ENCODE data around the gene NARF.
A peak's percentile ranks its signal among the peaks of the same experiment; 100 is the strongest.

Gene NARF

GRCh38 chr17:82414548-82415281 lies 43.8 kb upstream of the NARF start:
- peak; percentile 33 for DNase-seq (ENCODE audit: low read depth)
- no peak overlapping the region for H3K4me3 ChIP-seq (ENCODE audit: low read depth, low read length)
- in situ Hi-C loops (cut with HindIII; ENCODE audit: low sequenced_read_pairs) = loop anchor here (5.0 to 10.0 kb wide), 2 partner anchors 52 to 70 kb away; no protein-coding TSS in a partner anchor
- peak; percentile 68 for TF ChIP-seq CTCF (IDR thresholded peaks at IDR 0.05; ENCODE audit: low read depth, low read length, missing control alignments)

DNA sequence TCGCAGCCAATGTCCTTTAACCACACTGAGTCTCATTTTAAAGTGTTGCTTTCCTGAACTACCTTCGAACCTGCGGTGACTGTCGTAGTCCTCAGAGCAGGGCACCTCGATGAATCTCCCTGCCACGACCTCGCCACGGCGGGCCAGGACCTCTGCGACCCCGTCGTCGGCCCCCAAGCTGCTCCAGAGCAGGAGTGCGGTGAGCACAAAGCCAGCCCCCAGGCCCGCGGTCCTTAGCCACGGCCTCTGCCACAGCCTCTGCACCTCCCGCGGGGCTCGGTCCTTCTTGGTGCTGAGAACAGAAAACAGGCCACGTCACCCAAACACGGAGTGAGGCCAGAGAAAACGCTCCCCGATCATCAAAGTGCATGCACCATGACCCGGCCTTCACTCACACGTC lies 43.2 kb upstream of the NARF start:
- TF ChIP-seq CTCF (IDR thresholded peaks at IDR 0.05; ENCODE audit: low read depth, low read length, missing control alignments) = no peak
- H3K4me3 ChIP-seq (ENCODE audit: low read depth, low read length) = no peak overlapping the region
- in situ Hi-C loops (cut with HindIII; ENCODE audit: low sequenced_read_pairs) = loop anchor here (5.0 to 10.0 kb wide), 2 partner anchors 53 to 71 kb away; no protein-coding TSS in a partner anchor
- no peak for DNase-seq (ENCODE audit: low read depth)

DNA sequence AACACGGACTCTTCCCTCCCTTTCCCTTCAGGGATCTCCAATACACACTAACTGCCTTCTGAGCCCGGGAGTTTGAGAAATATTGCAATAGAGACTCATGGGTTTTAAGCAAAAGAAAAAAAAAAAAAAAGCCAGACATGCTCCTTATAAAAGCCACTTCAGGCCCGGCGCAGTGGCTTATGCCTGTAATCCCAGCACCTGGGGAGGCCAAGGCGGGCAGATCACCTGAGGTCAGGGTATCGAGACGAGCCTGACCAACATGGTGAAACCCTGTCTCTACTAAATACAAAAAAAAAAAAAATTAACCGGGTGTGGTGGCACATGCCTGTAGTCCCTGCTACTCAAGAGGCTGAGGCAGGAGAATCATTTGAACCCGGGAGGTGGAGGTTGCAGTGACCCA lies 42.8 kb upstream of the NARF start:
- no peak for DNase-seq (ENCODE audit: low read depth)
- H3K4me3 ChIP-seq (ENCODE audit: low read depth, low read length) = no peak overlapping the region
- in situ Hi-C loops (cut with HindIII; ENCODE audit: low sequenced_read_pairs) = loop anchor here (5.0 to 10.0 kb wide), 2 partner anchors 53 to 71 kb away; no protein-coding TSS in a partner anchor
- TF ChIP-seq CTCF (IDR thresholded peaks at IDR 0.05; ENCODE audit: low read depth, low read length, missing control alignments) = no peak

DNA sequence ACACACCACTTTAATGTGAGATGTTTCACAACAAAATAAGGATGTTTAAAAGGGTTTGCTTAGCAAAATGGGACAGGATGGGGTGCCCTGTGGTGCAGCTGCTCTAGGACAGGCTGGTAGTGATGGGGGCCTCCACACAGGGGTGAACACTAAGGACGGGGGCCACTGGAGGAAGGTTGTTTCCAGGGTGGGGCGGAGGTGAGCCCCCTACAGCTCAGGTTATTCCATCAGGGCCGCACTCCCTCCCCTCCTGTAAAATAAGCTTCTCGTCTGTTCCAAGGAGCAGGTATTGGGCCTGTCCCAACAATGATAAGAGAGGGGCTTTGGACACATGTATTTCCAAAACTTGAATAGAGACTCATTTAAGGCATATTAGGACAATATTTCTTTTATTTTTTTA lies 42.3 kb upstream of the NARF start:
- in situ Hi-C loops (cut with HindIII; ENCODE audit: low sequenced_read_pairs) = loop anchor here (5.0 to 10.0 kb wide), 2 partner anchors 54 to 71 kb away; no protein-coding TSS in a partner anchor
- DNase-seq (ENCODE audit: low read depth) = no peak
- no peak overlapping the region for H3K4me3 ChIP-seq (ENCODE audit: low read depth, low read length)
- TF ChIP-seq CTCF (IDR thresholded peaks at IDR 0.05; ENCODE audit: low read depth, low read length, missing control alignments) = no peak

DNA sequence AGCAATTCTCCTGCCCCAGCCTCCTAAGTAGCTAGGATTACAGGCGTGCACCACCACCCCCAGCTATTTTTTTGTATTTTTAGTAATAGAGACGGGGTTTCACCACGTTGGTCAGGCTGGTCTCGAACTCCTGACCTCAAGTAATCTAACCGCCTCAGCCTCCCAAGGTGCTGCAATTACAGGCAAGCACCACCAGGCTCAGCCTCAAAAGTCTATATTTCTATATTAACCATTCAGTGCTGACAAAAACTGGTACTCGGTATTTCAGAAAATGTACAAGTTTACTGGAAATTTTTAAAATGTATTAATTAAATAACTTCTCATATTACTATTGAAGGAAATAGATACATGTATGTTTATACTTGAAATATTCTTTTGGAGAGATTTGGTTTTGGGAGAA lies 41.8 kb upstream of the NARF start:
- no peak overlapping the region for H3K4me3 ChIP-seq (ENCODE audit: low read depth, low read length)
- no peak for TF ChIP-seq CTCF (IDR thresholded peaks at IDR 0.05; ENCODE audit: low read depth, low read length, missing control alignments)
- DNase-seq (ENCODE audit: low read depth) = no peak
- in situ Hi-C loops (cut with HindIII; ENCODE audit: low sequenced_read_pairs) = loop anchor here (5.0 to 10.0 kb wide), 2 partner anchors 54 to 72 kb away; no protein-coding TSS in a partner anchor

DNA sequence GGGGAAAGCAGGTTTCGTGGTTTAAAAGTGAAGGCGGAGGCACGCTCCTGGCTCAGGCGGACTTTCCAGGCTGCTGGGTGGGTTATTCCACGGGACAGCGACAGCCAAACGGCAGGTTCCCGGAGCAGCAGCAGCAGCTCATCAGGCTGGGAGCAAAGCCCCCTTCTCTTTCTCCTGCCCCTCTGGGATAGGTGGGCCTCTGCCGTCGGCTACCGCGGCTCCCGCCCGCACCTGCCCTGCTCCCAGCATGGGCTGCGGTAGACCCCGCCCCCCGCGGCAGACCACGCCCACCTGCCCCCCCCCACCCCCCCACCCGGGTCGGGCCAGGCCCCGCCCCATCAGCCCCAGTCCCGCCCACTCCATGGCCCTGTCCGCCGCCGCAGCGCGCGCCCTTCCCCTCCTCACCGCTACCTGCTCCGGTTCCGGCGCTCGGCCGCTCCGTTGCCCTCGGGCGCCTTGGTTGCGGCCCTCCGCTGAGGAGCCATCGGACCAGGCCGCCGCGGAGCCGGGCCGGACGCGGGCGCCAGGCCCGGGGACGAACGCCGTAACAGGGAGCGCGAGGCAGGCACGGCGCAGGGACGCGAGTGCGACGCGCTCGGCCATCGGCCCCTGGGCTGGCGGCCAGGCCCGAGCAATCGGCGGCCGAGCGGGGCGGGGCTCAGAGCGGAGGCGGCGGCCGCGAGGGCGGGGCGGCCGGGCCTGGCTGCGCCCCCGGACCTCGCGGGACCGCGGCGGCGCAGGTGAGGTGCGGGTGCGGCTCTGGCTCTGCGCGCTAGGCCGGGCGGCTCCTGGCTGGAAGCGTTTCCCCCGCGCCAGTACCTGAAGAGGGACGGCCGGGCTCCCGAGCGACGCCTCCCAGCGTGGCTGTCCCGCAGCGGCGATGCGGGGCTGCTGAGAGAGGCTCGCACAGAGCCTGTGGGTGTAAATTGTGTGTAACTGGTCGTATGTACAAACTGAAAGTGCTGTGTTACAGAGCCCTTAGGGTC lies 40.2 kb upstream of the NARF start, which contains the start of the genes HEXD and OGFOD3:
Gene HEXD, plus strand, starts transcription at position 347 of the 986 bp plus-strand sequence. CDS start 1,453 bp downstream, outside the sequence.
Gene OGFOD3, minus strand, starts transcription at position 586 of the 986 bp plus-strand sequence. Its CDS starts 101 bp downstream, at position 485.
- in situ Hi-C loops (cut with HindIII; ENCODE audit: low sequenced_read_pairs) = loop anchor here (5.0 to 10.0 kb wide), 2 partner anchors 56 to 73 kb away; no protein-coding TSS in a partner anchor
- peak within 1 kb of the TSS; percentile 72 for H3K4me3 ChIP-seq (ENCODE audit: low read depth, low read length)
- no peak for TF ChIP-seq CTCF (IDR thresholded peaks at IDR 0.05; ENCODE audit: low read depth, low read length, missing control alignments)
- peak; percentile 40 for DNase-seq (ENCODE audit: low read depth)
